SK-N-SH (cell line): ENCODE measurements around the gene SETD3. TPM values are rescaled to one million over a fixed set of nuclear protein-coding genes. Genes with fewer than 3 reads are reported as not detected.

Experiments
- CTCF ChIA-PET: fragments of 300-600, 350-600 bp; formaldehyde crosslinking; extraction: SDS; loops from one replicate; lab custom pipeline; 2021; lab: Yijun Ruan, JAX
- POLR2A ChIA-PET: fragments of 350-600 bp; sonication (Branson Sonifier 250); formaldehyde crosslinking; extraction: SDS; loops from one replicate; lab custom pipeline; 2020; ENCODE audit warnings: antibody characterized with exemption, inconsistent platforms; lab: Yijun Ruan, JAX
- DNase-seq: peaks from one replicate; pipeline ENCODE4 v3.0.0; 2012
- H2AFZ ChIP-seq: fragments of 200-600 bp; sonication (generic); 2 replicates; pipeline ENCODE4 v1.8.1; 2016; ENCODE audit warnings: antibody characterized with exemption, mild to moderate bottlenecking, low read depth
- H3F3A ChIP-seq: fragments of 200-600 bp; sonication (generic); replicated peaks from 2 replicates; pipeline ENCODE3; 2016; ENCODE audit warnings: antibody characterized with exemption, mild to moderate bottlenecking; ENCODE audit not compliant: insufficient read depth
- H3K27ac ChIP-seq, 2 experiments: fragments of 200-500 bp in 1 of 2; fragments of 200-600 bp in 1 of 2; sonication (Bioruptor generic) in 1 of 2; sonication (generic), shearing (Covaris generic) in 1 of 2; 2 replicates each; pipeline versions ENCODE4 v1.5.1 to v1.6.1; 2014 to 2016; ENCODE audit warnings: low read depth in 2 of 2, inconsistent platforms in 1 of 2, low read length in 1 of 2, mild to moderate bottlenecking in 1 of 2, mixed read lengths in 1 of 2
- H3K27me3 ChIP-seq: fragments of 200-600 bp; sonication (generic), shearing (Covaris generic); 2 replicates; pipeline ENCODE4 v1.6.1; 2016; ENCODE audit warnings: mixed run types; ENCODE audit not compliant: insufficient read depth
- H3K36me3 ChIP-seq, 2 experiments: fragments of 200-500 bp in 1 of 2; fragments of 200-600 bp in 1 of 2; sonication (Bioruptor generic) in 1 of 2; sonication (generic) in 1 of 2; replicated peaks in 1 of 2; 2 replicates each; pipeline versions ENCODE3 to v1.5.1; 2014 to 2016; ENCODE audit warnings: low read length in 1 of 2, mild to moderate bottlenecking in 1 of 2; ENCODE audit not compliant: insufficient read depth in 2 of 2, control insufficient read depth in 1 of 2
- H3K4me1 ChIP-seq, 2 experiments: fragments of 200-500 bp in 1 of 2; fragments of 200-600 bp in 1 of 2; sonication (Bioruptor generic) in 1 of 2; sonication (generic), shearing (Covaris generic) in 1 of 2; 2 replicates each; pipeline versions ENCODE4 v1.5.1 to v1.6.1; 2014 to 2016; ENCODE audit warnings: low read depth in 1 of 2, low read length in 1 of 2, mixed run types in 1 of 2; ENCODE audit not compliant: insufficient read depth in 2 of 2, control insufficient read depth in 1 of 2
- H3K4me2 ChIP-seq: fragments of 200-600 bp; sonication (generic), shearing (Covaris generic); 2 replicates; pipeline ENCODE4 v1.6.1; 2017; ENCODE audit warnings: mixed run types
- H3K4me3 ChIP-seq, 2 experiments: fragments of 200-500 bp in 1 of 2; fragments of 200-600 bp in 1 of 2; sonication (Bioruptor generic) in 1 of 2; sonication (generic), shearing (Covaris generic) in 1 of 2; 2 replicates each; pipeline versions ENCODE4 v1.5.1 to v1.8.1; 2014 to 2016; ENCODE audit warnings: low read depth in 2 of 2, inconsistent platforms in 1 of 2, low read length in 1 of 2, mild to moderate bottlenecking in 1 of 2, mixed read lengths in 1 of 2, moderate library complexity in 1 of 2
- H3K79me2 ChIP-seq: fragments of 200-600 bp; sonication (generic); 2 replicates; pipeline ENCODE4 v1.8.1; 2017; ENCODE audit warnings: mild to moderate bottlenecking; ENCODE audit not compliant: insufficient read depth
- H3K9ac ChIP-seq: fragments of 200-600 bp; sonication (generic); 2 replicates; pipeline ENCODE4 v1.6.1; 2017; ENCODE audit warnings: mixed run types
- H3K9me2 ChIP-seq: fragments of 200-600 bp; sonication (generic); 2 replicates; pipeline ENCODE4 v1.6.1; 2017; ENCODE audit warnings: mixed run types
- H3K9me3 ChIP-seq: fragments of 200-600 bp; sonication (generic); 2 replicates; pipeline ENCODE4 v1.6.1; 2017; ENCODE audit warnings: mixed run types, mild to moderate bottlenecking, moderate library complexity
- H4K20me1 ChIP-seq: fragments of 200-600 bp; sonication (generic); 2 replicates; pipeline ENCODE4 v1.6.1; 2017; ENCODE audit warnings: mild to moderate bottlenecking, mixed run types; ENCODE audit not compliant: insufficient read depth
- FOSL2 ChIP-seq: IDR thresholded peaks from 2 replicates; pipeline ENCODE4 v1.4.0; 2012; ENCODE audit warnings: low read depth, mild to moderate bottlenecking, moderate library complexity, borderline replicate concordance
- FOXJ3 ChIP-seq: sonication (generic); formaldehyde crosslinking; IDR thresholded peaks from 2 replicates; pipeline ENCODE4 v1.5.1; 2020; ENCODE audit warnings: mild to moderate bottlenecking, missing genetic modification reagents
- GABPA ChIP-seq: IDR thresholded peaks from 2 replicates; pipeline ENCODE4 v1.4.0; 2012; ENCODE audit warnings: low read depth, mild to moderate bottlenecking
- GATA2 ChIP-seq: sonication (generic); formaldehyde crosslinking; IDR thresholded peaks from 2 replicates; pipeline ENCODE4 v1.5.0; 2020; ENCODE audit warnings: mild to moderate bottlenecking, missing genetic modification reagents
- JUND ChIP-seq: IDR thresholded peaks from 2 replicates; pipeline ENCODE4 v1.4.0; 2012
- MEF2A ChIP-seq: IDR thresholded peaks from 2 replicates; pipeline ENCODE4 v1.4.0; 2012; ENCODE audit warnings: low read depth, borderline replicate concordance
- NFIC ChIP-seq: IDR thresholded peaks from 2 replicates; pipeline ENCODE4 v1.4.0; 2012; ENCODE audit warnings: borderline replicate concordance
- TCF12 ChIP-seq: IDR thresholded peaks from 2 replicates; pipeline ENCODE4 v1.4.0; 2012
- TEAD4 ChIP-seq: IDR thresholded peaks from 2 replicates; pipeline ENCODE4 v1.4.0; 2012; ENCODE audit warnings: mild to moderate bottlenecking, borderline replicate concordance; ENCODE audit not compliant: insufficient read depth
- USF1 ChIP-seq: IDR thresholded peaks from 2 replicates; pipeline ENCODE4 v1.4.0; 2012; ENCODE audit warnings: low read depth, borderline replicate concordance
- USF2 ChIP-seq: fragments of 150-350 bp; IDR thresholded peaks from 2 replicates; pipeline ENCODE4 v1.6.1; 2017; ENCODE audit warnings: antibody characterized with exemption, low read length, low read depth, borderline replicate concordance
- YY1 ChIP-seq: IDR thresholded peaks from 2 replicates; pipeline ENCODE4 v1.4.0; 2012; ENCODE audit warnings: low read depth, mild to moderate bottlenecking
- WGBS: methylation state at CpG from one replicate; pipeline ENCODE4 v1.1.6; 2017; ENCODE audit warnings: low lambda C conversion rate; 5-methylcytosine and 5-hydroxymethylcytosine counted together
- polyA plus RNA-seq, 3 experiments: library from polyadenylated mRNA; depleted of rRNA; stranded (reverse); fragments of >200 nt; gene quantifications; 2 replicates each; pipeline ENCODE4 v1.2.3, GENCODE V29; 2012

Gene SETD3
- polyA plus RNA-seq, 1 of the 3 experiments (the other 2 are of a cell fraction): 19.1 TPM

- TF ChIP-seq MEF2A: no peak
- no peak for TF ChIP-seq GATA2 (CRISPR knock-in tag)
- TF ChIP-seq GABPA: no peak
- no peak for TF ChIP-seq USF1
- no peak for TF ChIP-seq YY1
- no peak for TF ChIP-seq FOXJ3 (CRISPR knock-in tag)
- no peak for TF ChIP-seq TEAD4
- no peak for TF ChIP-seq NFIC
- no peak for TF ChIP-seq FOSL2
- peak; percentile 7 for DNase-seq
- H4K20me1 ChIP-seq: 0 out of 2 replicates have a peak, but pooled peaks cover 13% of the 10 kb centered on the region
- ChIA-PET CTCF (interaction anchor here (1.7 kb wide), 1 partner anchor 118 kb away, joined by 5 read pairs; no protein-coding TSS in a partner anchor), POLR2A (no interaction called here)
- H3F3A ChIP-seq: peaks cover 13% of the 10 kb centered on the region
- 90% methylated on average over 15 of the region's 15 CpGs for WGBS
- peaks cover 0 to 4% of the 10 kb centered on the region in 2 experiments; a peak in 1 of 4 replicates for H3K4me1 ChIP-seq
- no peaks in the 10 kb centered on the region for H3K9me2 ChIP-seq
- H3K27ac ChIP-seq: no peak overlapping the region
- no peaks in the 10 kb centered on the region for H3K27me3 ChIP-seq
- H3K9ac ChIP-seq: no peak overlapping the region
- no peak overlapping the region for H2AFZ ChIP-seq
- H3K9me3 ChIP-seq: no peaks in the 10 kb centered on the region
- no peak overlapping the region for H3K4me2 ChIP-seq
- H3K36me3 ChIP-seq: peaks cover 34 to 76% of the 10 kb centered on the region in 2 experiments
- no peak overlapping the region for H3K4me3 ChIP-seq
- no peaks in the 10 kb centered on the region for H3K79me2 ChIP-seq
These were observed 30.0 kb upstream of the SETD3 start for GRCh38 chr14:99510556-99511139.

GRCh38 chr14:99509871-99510555 is 29.4 kb upstream of the SETD3 start:
- Histone ChIP-seq H3K4me2 (no peak overlapping the region), H3F3A (peaks cover 13% of the 10 kb centered on the region), H3K79me2 (no peaks in the 10 kb centered on the region), H3K4me1 (peaks cover 0 to 4% of the 10 kb centered on the region in 2 experiments; a peak in 1 of 4 replicates), H2AFZ (no peak overlapping the region), H4K20me1 (0 out of 2 replicates have a peak, but pooled peaks cover 13% of the 10 kb centered on the region), H3K9ac (no peak overlapping the region), H3K27ac (no peak overlapping the region), H3K36me3 (peaks cover 35 to 79% of the 10 kb centered on the region in 2 experiments), H3K9me2 (no peaks in the 10 kb centered on the region), H3K9me3 (no peaks in the 10 kb centered on the region), H3K4me3 (no peak overlapping the region), H3K27me3 (no peaks in the 10 kb centered on the region)
- WGBS: 94% methylated on average over 12 of the region's 27 CpGs
- CTCF ChIA-PET: interaction anchor here (1.7 kb wide), 1 partner anchor 119 kb away, joined by 5 read pairs; no protein-coding TSS in a partner anchor
- no peak for TF ChIP-seq TCF12
- TF ChIP-seq USF2: no peak
- no peak for TF ChIP-seq TEAD4
- no peak for TF ChIP-seq JUND
- POLR2A ChIA-PET: no interaction called here
- peak; percentile 33 for DNase-seq
